Subcutaneous abdominal adipose tissue (tissue), 5 donors: ENCODE results near the gene RDH12.
A peak's percentile ranks its signal among the peaks of the same experiment; 100 is the strongest.
"Not testable (repeated sequence)": the region's sequence is repeated elsewhere in the genome, so short reads cannot be mapped to it uniquely, and the experiment has no call there.

ENCODE experiments used
- H3K27ac ChIP-seq: one replicate; pipeline ENCODE4 v1.7.0; 2013; ENCODE audit warnings: low read depth, mild to moderate bottlenecking, inconsistent platforms, low read length, moderate library complexity
- H3K27me3 ChIP-seq, 5 donors: one replicate each; pipeline ENCODE4 v1.7.0; 2013; ENCODE audit warnings: low read length in 5 of 5, inconsistent platforms in 1 of 5; ENCODE audit not compliant: control insufficient read depth in 5 of 5, insufficient read depth in 4 of 5
- H3K36me3 ChIP-seq, 5 donors: one replicate each; pipeline ENCODE4 v1.7.0; 2013; ENCODE audit warnings: low read length in 5 of 5; ENCODE audit not compliant: control insufficient read depth in 5 of 5, insufficient read depth in 5 of 5
- H3K4me1 ChIP-seq, 5 donors: one replicate each; pipeline ENCODE4 v1.7.0; 2013; ENCODE audit warnings: low read length in 5 of 5, mild to moderate bottlenecking in 3 of 5, moderate library complexity in 1 of 5; ENCODE audit not compliant: control insufficient read depth in 5 of 5, insufficient read depth in 5 of 5
- H3K4me3 ChIP-seq, 5 donors: one replicate each; pipeline ENCODE4 v1.7.0; 2013; ENCODE audit warnings: low read length in 5 of 5, low read depth in 1 of 5
- H3K9ac ChIP-seq, 5 donors: one replicate each; pipeline ENCODE4 v1.7.0; 2013; ENCODE audit warnings: low read length in 5 of 5, mild to moderate bottlenecking in 4 of 5, moderate library complexity in 3 of 5
- H3K9me3 ChIP-seq, 5 donors: one replicate each; pipeline ENCODE4 v1.7.0; 2013; ENCODE audit warnings: low read length in 5 of 5; ENCODE audit not compliant: control insufficient read depth in 5 of 5
- donor health status: healthy.
- donor health status: healthy.
- donor health status: healthy.
- donor health status: healthy.
- donor health status: healthy.

Gene RDH12

GRCh38 chr14:67701492-67701891 is at the start of gene RDH12:
RDH12 (plus strand) TSS chr14:67701886; CDS start chr14:67722643, 20,757 bp downstream.
- not testable (repeated sequence) for H3K9ac ChIP-seq, H3K9me3 ChIP-seq, H3K4me1 ChIP-seq, H3K4me3 ChIP-seq, H3K27ac ChIP-seq, H3K27me3 ChIP-seq, H3K36me3 ChIP-seq

GRCh38 chr14:67652189-67652588 is 49.5 kb upstream of the RDH12 start:
- peaks cover 63 to 93% (median 87%) of the 10 kb centered on the region in 5 donors for H3K36me3 ChIP-seq
- no peaks in the 10 kb centered on the region for H3K9me3 ChIP-seq
- no peaks in the 10 kb centered on the region for H3K27me3 ChIP-seq
- no peak overlapping the region for H3K4me3 ChIP-seq
- H3K27ac ChIP-seq = no peak overlapping the region
- peaks cover 0 to 9% (median 6%) of the 10 kb centered on the region in 5 donors for H3K4me1 ChIP-seq
- no peak overlapping the region for H3K9ac ChIP-seq

- H3K4me1 ChIP-seq = peaks cover 0 to 9% (median 6%) of the 10 kb centered on the region in 5 donors
- H3K9me3 ChIP-seq = no peaks in the 10 kb centered on the region
- peak overlapping the region; percentile 40 for H3K27ac ChIP-seq
- H3K9ac ChIP-seq = peak overlapping the region in 1 of 5 donors; percentile 21
- H3K27me3 ChIP-seq = no peaks in the 10 kb centered on the region
- H3K36me3 ChIP-seq = peaks cover 52 to 89% (median 85%) of the 10 kb centered on the region in 5 donors
- H3K4me3 ChIP-seq = no peak overlapping the region
Measured at GRCh38 chr14:67653651-67654280, 47.9 kb upstream of the RDH12 start.

- no peak overlapping the region for H3K4me3 ChIP-seq
- H3K36me3 ChIP-seq = peaks cover 8 to 14% (median 11%) of the 10 kb centered on the region in 5 donors
- no peak overlapping the region for H3K9ac ChIP-seq
- H3K4me1 ChIP-seq = peaks cover 4 to 24% (median 20%) of the 10 kb centered on the region in 5 donors
- no peaks in the 10 kb centered on the region for H3K27me3 ChIP-seq
- no peaks in the 10 kb centered on the region for H3K9me3 ChIP-seq
- H3K27ac ChIP-seq = no peak overlapping the region
Measured at GRCh38 chr14:67663633-67664032, 38.1 kb upstream of the RDH12 start.

- peak overlapping the region; percentile 72 for H3K27ac ChIP-seq
Measured at GRCh38 chr14:67665868-67666267, 35.8 kb upstream of the RDH12 start.

GRCh38 chr14:67666750-67667449 is 34.8 kb upstream of the RDH12 start:
- peaks cover 0 to 3% (median 0%) of the 10 kb centered on the region in 5 donors for H3K36me3 ChIP-seq
- H3K27ac ChIP-seq = no peak overlapping the region
- H3K27me3 ChIP-seq = no peaks in the 10 kb centered on the region
- H3K9ac ChIP-seq = peak overlapping the region in 1 of 5 donors; percentile 8
- no peaks in the 10 kb centered on the region for H3K9me3 ChIP-seq
- H3K4me3 ChIP-seq = no peak overlapping the region
- peaks cover 4 to 27% (median 20%) of the 10 kb centered on the region in 5 donors for H3K4me1 ChIP-seq

More at GRCh38 chr14:67665868-67666267, 35.8 kb upstream of the RDH12 start:
- Histone ChIP-seq H3K27me3 (no peaks in the 10 kb centered on the region), H3K9ac (peak overlapping the region in 2 of 5 donors; percentile 22 to 66), H3K4me1 (peaks cover 4 to 24% (median 20%) of the 10 kb centered on the region in 5 donors), H3K4me3 (no peak overlapping the region), H3K9me3 (no peaks in the 10 kb centered on the region), H3K36me3 (peaks cover 0 to 3% (median 0%) of the 10 kb centered on the region in 5 donors)

GRCh38 chr14:67668559-67668958 is 33.1 kb upstream of the RDH12 start:
- Histone ChIP-seq H3K4me3 (no peak overlapping the region), H3K27ac (no peak overlapping the region), H3K9me3 (no peaks in the 10 kb centered on the region), H3K4me1 (peaks cover 4 to 43% (median 37%) of the 10 kb centered on the region in 5 donors), H3K36me3 (no peaks in the 10 kb centered on the region), H3K9ac (no peak overlapping the region), H3K27me3 (no peaks in the 10 kb centered on the region)

- H3K27ac ChIP-seq = peak overlapping the region; percentile 91
- H3K4me1 ChIP-seq = peaks cover 0 to 32% (median 28%) of the 10 kb centered on the region in 5 donors
- no peaks in the 10 kb centered on the region for H3K27me3 ChIP-seq
- H3K9me3 ChIP-seq = no peaks in the 10 kb centered on the region
- peak overlapping the region; percentile 76 to 97 (median 85) for H3K4me3 ChIP-seq
- peaks cover 0 to 12% (median 10%) of the 10 kb centered on the region in 5 donors for H3K36me3 ChIP-seq
- H3K9ac ChIP-seq = peak overlapping the region; percentile 91 to 99 (median 98)
Measured at GRCh38 chr14:67673451-67673850, 28.2 kb upstream of the RDH12 start.

GRCh38 chr14:67674139-67674479 is 27.6 kb upstream of the RDH12 start:
- peaks cover 4 to 13% (median 10%) of the 10 kb centered on the region in 5 donors for H3K36me3 ChIP-seq
- no peaks in the 10 kb centered on the region for H3K9me3 ChIP-seq
- H3K4me3 ChIP-seq = peak overlapping the region; percentile 76 to 97 (median 85)
- peak overlapping the region; percentile 91 for H3K27ac ChIP-seq
- peaks cover 0 to 32% (median 28%) of the 10 kb centered on the region in 5 donors for H3K4me1 ChIP-seq
- peak overlapping the region; percentile 91 to 99 (median 98) for H3K9ac ChIP-seq
- no peaks in the 10 kb centered on the region for H3K27me3 ChIP-seq
